Lower lobe of right lung (tissue), 2 donors: ENCODE results near the gene PDGFA. TPM values are rescaled to one million over a fixed set of nuclear protein-coding genes. Genes with fewer than 3 reads are reported as not detected.

Source experiments
- ATAC-seq, 2 donors: fragments of 200-7000 bp; cut with Tn5 transposase; one replicate each; pipeline ENCODE4 v1.9.1; 2020 to 2022; ENCODE audit warnings: mild to moderate bottlenecking in 2 of 2, moderate library complexity in 2 of 2
- DNase-seq: peaks from one replicate; pipeline ENCODE4 v3.0.0-alpha.2; 2020
- H3K27ac ChIP-seq: fragments of 200-600 bp; one replicate; pipeline ENCODE4 v1.8.0; 2022
- H3K27me3 ChIP-seq: fragments of 200-600 bp; one replicate; pipeline ENCODE4 v1.8.0; 2022; ENCODE audit warnings: low read depth
- H3K36me3 ChIP-seq: fragments of 200-600 bp; one replicate; pipeline ENCODE4 v1.8.0; 2022; ENCODE audit warnings: mild to moderate bottlenecking
- H3K4me1 ChIP-seq: fragments of 200-600 bp; one replicate; pipeline ENCODE4 v1.8.0; 2022
- H3K4me3 ChIP-seq: fragments of 200-600 bp; one replicate; pipeline ENCODE4 v1.8.0; 2022; ENCODE audit warnings: mild to moderate bottlenecking
- H3K9me3 ChIP-seq: fragments of 200-600 bp; one replicate; pipeline ENCODE4 v1.8.0; 2022
- CTCF ChIP-seq: fragments of 200-600 bp; IDR thresholded peaks from one replicate; pipeline ENCODE4 v1.8.0; 2022; ENCODE audit warnings: antibody characterized with exemption, mild to moderate bottlenecking
- intact Hi-C: fragments of 100-400 bp; cut with DNase I; formaldehyde crosslinking; loops from one replicate; pipeline ENCODE4 v1.11.0; 2022
- total RNA-seq: library from RNA; stranded (reverse); fragmentation: NEBNext Ultra II Directional; extraction: Animal tissue kit (Norgen Biotek cat#: 25700); gene quantifications from one replicate; pipeline ENCODE4 v1.2.1, GENCODE V29; 2021
- donor health status: DM: no; HTN: yes; CAD: no; lungs with severe emphysema.

Gene PDGFA
- total RNA-seq, 1 donor from 2014 or later, result 27.1 TPM

DNA sequence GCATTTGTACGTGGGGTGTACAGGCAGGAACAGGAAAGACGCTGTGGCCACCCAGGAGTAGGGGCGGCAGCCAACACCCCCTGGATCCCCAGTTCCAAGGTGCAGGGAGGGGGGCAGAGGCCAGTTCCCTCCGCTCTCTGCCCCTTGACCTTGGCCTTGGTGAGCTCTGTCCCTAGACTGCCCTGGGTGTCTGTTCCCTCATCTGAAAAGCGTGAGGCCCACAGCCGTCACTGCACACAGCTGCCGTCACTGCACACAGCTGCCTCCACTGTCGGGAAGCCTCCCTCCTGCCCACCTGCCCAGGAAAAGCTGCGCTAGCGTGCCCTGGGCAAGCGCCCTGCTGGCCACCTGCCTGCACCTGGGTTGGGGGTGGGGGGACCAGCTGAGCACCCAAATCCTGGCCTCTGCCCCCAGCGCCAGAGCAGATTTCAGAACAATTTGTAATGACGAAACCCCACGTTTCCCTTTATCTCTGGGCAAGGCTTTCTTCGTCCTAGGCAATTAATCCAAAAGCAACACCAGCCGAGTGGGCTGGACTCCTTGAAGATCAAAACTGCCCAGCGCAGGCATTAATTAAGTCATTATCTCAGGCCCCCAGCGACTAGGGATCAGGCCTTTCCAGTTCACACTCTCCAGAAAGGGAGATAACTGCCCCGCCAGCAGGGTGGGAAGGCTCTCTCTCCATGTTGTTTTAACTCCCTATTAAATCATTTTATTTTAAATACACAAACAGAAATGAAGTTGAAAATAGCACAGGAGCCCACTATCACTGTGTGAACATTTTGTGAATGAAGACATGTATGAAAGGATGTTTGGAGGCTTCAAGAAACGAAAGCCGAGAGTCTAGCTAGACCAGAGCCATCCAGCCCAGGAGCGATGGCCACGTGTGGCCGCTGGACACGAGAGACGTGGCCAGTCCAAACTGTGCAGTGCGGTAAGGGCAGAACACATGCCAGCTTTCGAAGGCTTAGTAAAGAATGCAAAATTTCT is 4.0 kb upstream of the PDGFA start:
- Histone ChIP-seq H3K9me3 (no peaks in the 10 kb centered on the region), H3K27me3 (peaks cover 34% of the 10 kb centered on the region), H3K27ac (no peak overlapping the region), H3K36me3 (no peaks in the 10 kb centered on the region), H3K4me1 (peaks cover 36% of the 10 kb centered on the region), H3K4me3 (no peak overlapping the region)
- TF ChIP-seq CTCF, result no peak
- intact Hi-C loops, result no loop called here
- DNase-seq, result no peak
- no peak for ATAC-seq

GRCh38 chr7:522951-523314 is 3.3 kb upstream of the PDGFA start:
- DNase-seq (no peak), ATAC-seq (no peak)
- Histone ChIP-seq H3K27me3 (peaks cover 36% of the 10 kb centered on the region), H3K9me3 (no peaks in the 10 kb centered on the region), H3K4me3 (peak overlapping the region; percentile 57), H3K4me1 (peaks cover 42% of the 10 kb centered on the region), H3K36me3 (no peaks in the 10 kb centered on the region), H3K27ac (no peak overlapping the region)
- no peak for TF ChIP-seq CTCF
- intact Hi-C loops, result no loop called here

- H3K36me3 ChIP-seq, result no peaks in the 10 kb centered on the region
- H3K27me3 ChIP-seq, result peaks cover 36% of the 10 kb centered on the region
- no peak for TF ChIP-seq CTCF
- no peak for DNase-seq
- peaks cover 44% of the 10 kb centered on the region for H3K4me1 ChIP-seq
- ATAC-seq, result peak; percentile 14 to 65
- H3K9me3 ChIP-seq, result no peaks in the 10 kb centered on the region
- intact Hi-C loops, result no loop called here
- peak overlapping the region; percentile 18 for H3K27ac ChIP-seq
- H3K4me3 ChIP-seq, result peak overlapping the region; percentile 57
These were observed 2.7 kb upstream of the PDGFA start for GRCh38 chr7:522071-522950.

DNA sequence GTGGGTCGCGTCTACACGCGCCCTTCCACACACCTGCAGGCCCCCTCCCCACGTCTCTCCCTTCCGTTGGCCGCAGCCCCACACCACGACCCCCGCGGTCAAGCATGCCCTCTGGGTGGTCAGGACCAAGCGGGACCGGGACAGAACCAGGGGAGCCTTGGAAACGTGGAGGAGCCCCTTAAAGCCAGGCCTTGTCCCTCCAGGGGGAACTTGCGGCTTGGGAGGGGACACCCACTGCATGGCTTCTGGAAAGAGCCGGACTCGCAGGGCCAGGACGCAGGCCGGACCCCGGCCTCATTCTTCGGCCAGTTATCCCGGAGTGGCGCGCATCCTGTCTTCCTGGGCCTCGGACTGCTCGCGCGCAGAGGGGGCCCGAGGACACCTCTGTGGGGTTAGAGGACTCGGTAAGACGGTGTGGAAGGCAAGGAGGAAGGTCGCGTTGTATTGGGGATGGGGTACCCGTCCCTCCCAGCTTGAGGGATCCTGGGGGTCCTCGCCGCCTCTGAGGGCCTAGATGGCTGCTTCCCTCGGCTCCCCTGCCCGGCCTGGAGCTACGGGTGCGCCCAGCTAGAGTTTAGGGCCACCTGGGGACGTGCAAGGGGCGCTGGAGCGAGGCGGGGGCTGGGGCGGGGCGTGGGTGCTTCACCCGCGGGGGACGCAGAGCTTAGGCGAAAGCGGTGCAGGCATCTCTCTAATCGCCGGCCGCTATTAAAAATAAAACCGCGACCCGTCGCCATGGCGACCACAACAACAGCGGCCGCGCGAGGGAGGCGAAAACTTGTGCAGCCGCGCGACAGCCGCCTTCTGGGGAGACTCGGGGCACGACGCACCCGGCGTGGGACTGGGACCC is 1.8 kb upstream of the PDGFA start:
- H3K27me3 ChIP-seq, result peaks cover 36% of the 10 kb centered on the region
- DNase-seq, result peak; percentile 78
- H3K9me3 ChIP-seq, result no peaks in the 10 kb centered on the region
- TF ChIP-seq CTCF, result no peak
- H3K27ac ChIP-seq, result peak overlapping the region; percentile 18
- H3K36me3 ChIP-seq, result no peaks in the 10 kb centered on the region
- peak overlapping the region; percentile 57 for H3K4me3 ChIP-seq
- H3K4me1 ChIP-seq, result peaks cover 47% of the 10 kb centered on the region
- ATAC-seq, result peak; percentile 1 to 30
- intact Hi-C loops, result no loop called here
